Measurements from ENCODE around the gene SLC16A13. TPM values are rescaled to one million over a fixed set of nuclear protein-coding genes. Genes with fewer than 3 reads are reported as not detected.
A peak's percentile ranks its signal among the peaks of the same experiment; 100 is the strongest.
"Not testable (repeated sequence)": the region's sequence is repeated elsewhere in the genome, so short reads cannot be mapped to it uniquely, and the experiment has no call there.

Gene SLC16A13
- total and polyA plus RNA-seq, 2 experiments from 2014 or later = 1.1 TPM; not detected in 1

- Histone ChIP-seq H3K4me1 (ENCODE audit: insufficient read depth) (no peaks in the 10 kb centered on the region), H4K20me1 (ENCODE audit: insufficient read depth) (no peaks in the 10 kb centered on the region), H3K9ac (no peak overlapping the region), H3F3A (ENCODE audit: insufficient read depth) (no peaks in the 10 kb centered on the region), H3K79me2 (ENCODE audit: insufficient read depth) (no peaks in the 10 kb centered on the region), H3K9me2 (ENCODE audit: insufficient read depth) (no peaks in the 10 kb centered on the region), H3K4me3 (no peak overlapping the region), H3K27ac (no peak overlapping the region), H2AFZ (no peak overlapping the region), H3K9me3 (ENCODE audit: low read depth) (no peaks in the 10 kb centered on the region), H3K27me3 (replicated peaks; ENCODE audit: insufficient read depth) (peaks cover 20% of the 10 kb centered on the region; the same call in 1 of the 2 replicates), H3K4me2 (ENCODE audit: unreplicated experiment) (no peak overlapping the region), H3K36me3 (ENCODE audit: low read depth) (no peaks in the 10 kb centered on the region)
- TF ChIP-seq EZH2phosphoT487 (IDR thresholded peaks at IDR 0.05; ENCODE audit: insufficient read depth, low read depth) (no peak), EZH2 (IDR thresholded peaks at IDR 0.05; ENCODE audit: insufficient read depth, poor library complexity, severe bottlenecking) (no peak)
- in situ Hi-C loops (cut with MboI) = no loop called here
- no peak for DNase-seq
- 76% methylated on average over 16 of the region's 16 CpGs for WGBS, 2 experiments (ENCODE audit: low coverage in 1 of 2, low lambda C conversion rate in 2 of 2, missing lambda C conversion rate in 2 of 2)
Measured at GRCh38 chr17:7081341-7082062, 45.7 kb downstream of the SLC16A13 start.

GRCh38 chr17:7083592-7083991 is 47.8 kb downstream of the SLC16A13 start:
- Histone ChIP-seq H3K4me2 (ENCODE audit: unreplicated experiment) (no peak overlapping the region), H3K4me1 (ENCODE audit: insufficient read depth) (no peaks in the 10 kb centered on the region), H3K79me2 (ENCODE audit: insufficient read depth) (no peaks in the 10 kb centered on the region), H3K27me3 (replicated peaks; ENCODE audit: insufficient read depth) (peaks cover 20% of the 10 kb centered on the region; the same call in 1 of the 2 replicates), H3F3A (ENCODE audit: insufficient read depth) (no peaks in the 10 kb centered on the region), H3K27ac (no peak overlapping the region), H3K36me3 (ENCODE audit: low read depth) (no peaks in the 10 kb centered on the region), H3K4me3 (no peak overlapping the region), H4K20me1 (ENCODE audit: insufficient read depth) (no peaks in the 10 kb centered on the region), H2AFZ (no peak overlapping the region), H3K9ac (no peak overlapping the region), H3K9me2 (ENCODE audit: insufficient read depth) (no peaks in the 10 kb centered on the region), H3K9me3 (ENCODE audit: low read depth) (no peaks in the 10 kb centered on the region)
- peak; percentile 27 for DNase-seq
- in situ Hi-C loops (cut with MboI) = no loop called here
- TF ChIP-seq EZH2 (IDR thresholded peaks at IDR 0.05; ENCODE audit: insufficient read depth, poor library complexity, severe bottlenecking) (no peak), EZH2phosphoT487 (IDR thresholded peaks at IDR 0.05; ENCODE audit: insufficient read depth, low read depth) (no peak)
- WGBS, 2 experiments (ENCODE audit: low coverage in 1 of 2, low lambda C conversion rate in 2 of 2, missing lambda C conversion rate in 2 of 2) = 38 to 40% methylated on average over 4 of the region's 4 CpGs

DNA sequence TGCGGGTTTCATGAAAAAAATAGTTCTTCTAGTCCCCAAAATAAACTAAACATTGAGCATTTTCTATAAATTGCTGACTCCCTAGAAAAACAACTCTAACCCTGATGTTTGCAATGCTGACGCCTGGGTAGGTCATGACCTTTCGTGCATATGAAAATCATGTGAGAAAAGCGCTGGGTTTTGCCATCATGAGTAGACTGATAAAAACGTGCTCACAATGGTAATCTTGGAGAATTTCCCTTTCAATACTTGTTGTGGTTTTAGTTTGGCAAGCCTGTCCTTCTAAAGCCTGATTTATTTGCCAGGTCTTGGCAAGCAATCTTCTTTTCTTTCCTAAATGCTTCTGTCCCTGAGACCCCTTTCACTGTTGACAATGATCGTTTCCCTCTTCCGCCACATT is 48.3 kb downstream of the SLC16A13 start:
- in situ Hi-C loops (cut with MboI) = no loop called here

GRCh38 chr17:7088442-7088841 is 52.6 kb downstream of the SLC16A13 start:
- H3K36me3 ChIP-seq (ENCODE audit: low read depth); H4K20me1 ChIP-seq (ENCODE audit: insufficient read depth); H2AFZ ChIP-seq; in situ Hi-C loops (cut with MboI); H3K4me1 ChIP-seq (ENCODE audit: insufficient read depth); H3K79me2 ChIP-seq (ENCODE audit: insufficient read depth); H3K9me3 ChIP-seq (ENCODE audit: low read depth); H3K9ac ChIP-seq; H3K27ac ChIP-seq; H3K4me3 ChIP-seq; H3K4me2 ChIP-seq (ENCODE audit: unreplicated experiment); DNase-seq; H3K9me2 ChIP-seq (ENCODE audit: insufficient read depth); H3F3A ChIP-seq (ENCODE audit: insufficient read depth): not testable (repeated sequence)
- H3K27me3 ChIP-seq (replicated peaks; ENCODE audit: insufficient read depth) = peaks cover 31% of the 10 kb centered on the region
- WGBS, 2 experiments (ENCODE audit: low coverage in 1 of 2, low lambda C conversion rate in 2 of 2, missing lambda C conversion rate in 2 of 2) = 44 to 50% methylated on average over 4 of the region's 4 CpGs

More for the DNA sequence above, 48.3 kb downstream of the SLC16A13 start:
- Histone ChIP-seq H3K79me2 (ENCODE audit: insufficient read depth) (no peaks in the 10 kb centered on the region), H3K4me2 (ENCODE audit: unreplicated experiment) (no peak overlapping the region), H3K36me3 (ENCODE audit: low read depth) (no peaks in the 10 kb centered on the region), H3K27me3 (replicated peaks; ENCODE audit: insufficient read depth) (peaks cover 20% of the 10 kb centered on the region; the same call in 1 of the 2 replicates), H3K4me3 (no peak overlapping the region), H3K4me1 (ENCODE audit: insufficient read depth) (no peaks in the 10 kb centered on the region), H4K20me1 (ENCODE audit: insufficient read depth) (no peaks in the 10 kb centered on the region), H3K27ac (no peak overlapping the region), H3K9me2 (ENCODE audit: insufficient read depth) (no peaks in the 10 kb centered on the region), H3F3A (ENCODE audit: insufficient read depth) (no peaks in the 10 kb centered on the region), H2AFZ (no peak overlapping the region), H3K9ac (no peak overlapping the region), H3K9me3 (ENCODE audit: low read depth) (no peaks in the 10 kb centered on the region)
- DNase-seq = no peak
- WGBS, 2 experiments (ENCODE audit: low coverage in 1 of 2, low lambda C conversion rate in 2 of 2, missing lambda C conversion rate in 2 of 2) = 26 to 29% methylated on average over 7 of the region's 7 CpGs
- TF ChIP-seq EZH2phosphoT487 (IDR thresholded peaks at IDR 0.05; ENCODE audit: insufficient read depth, low read depth) = no peak
- no peak for TF ChIP-seq EZH2 (IDR thresholded peaks at IDR 0.05; ENCODE audit: insufficient read depth, poor library complexity, severe bottlenecking)

DNA sequence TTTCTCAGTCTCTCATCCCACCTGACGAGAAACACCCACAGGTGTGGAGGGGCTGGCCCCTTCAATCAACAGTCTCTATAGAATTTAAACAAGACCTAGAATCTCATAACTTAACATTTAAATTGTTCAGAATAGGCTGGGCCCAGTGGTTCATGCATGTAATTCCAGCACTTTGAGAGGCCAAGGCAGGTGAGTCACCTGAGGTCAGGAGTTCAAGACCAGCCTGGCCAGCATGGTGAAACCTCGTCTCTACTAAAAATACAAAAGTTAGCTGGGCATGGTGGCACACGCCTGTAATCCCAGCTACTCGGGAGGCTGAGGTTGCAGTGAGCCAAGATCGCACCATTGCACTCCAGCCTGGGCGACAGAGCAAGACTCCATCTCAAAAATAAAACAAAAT is 53.8 kb downstream of the SLC16A13 start:
- H3K9me3 ChIP-seq (ENCODE audit: low read depth); H3K36me3 ChIP-seq (ENCODE audit: low read depth); H3K4me3 ChIP-seq; H4K20me1 ChIP-seq (ENCODE audit: insufficient read depth); H3K9ac ChIP-seq; H3K9me2 ChIP-seq (ENCODE audit: insufficient read depth); H3K4me2 ChIP-seq (ENCODE audit: unreplicated experiment); H3K4me1 ChIP-seq (ENCODE audit: insufficient read depth); in situ Hi-C loops (cut with MboI); H3F3A ChIP-seq (ENCODE audit: insufficient read depth); H3K79me2 ChIP-seq (ENCODE audit: insufficient read depth); H3K27ac ChIP-seq; H2AFZ ChIP-seq; DNase-seq: not testable (repeated sequence)
- H3K27me3 ChIP-seq (replicated peaks; ENCODE audit: insufficient read depth) = peaks cover 23% of the 10 kb centered on the region
- WGBS, 2 experiments (ENCODE audit: low coverage in 1 of 2, low lambda C conversion rate in 2 of 2, missing lambda C conversion rate in 2 of 2) = 62 to 71% methylated on average over 6 of the region's 6 CpGs

MicroRNA genes within 50 kb of the gene (microRNA counts, 767-probe panel; counts per million panel counts)
- microRNA hsa-miR-195-5p (447 counts per million, percentile 86 among the panel's probes with 10 or more counts), microRNA hsa-miR-497-5p (447 counts per million, percentile 86 among the panel's probes with 10 or more counts)

Small RNA genes lying within 50 kb of the gene (small RNA-seq; reads per million reads assigned to genes)
- gene AC120057.1 (ENCODE audit: low read depth, low replicate concordance) = not detected

Other genes with a start within 250 kb of the SLC16A13 start
- not detected in 2 replicates for gene TEKT1, start 204.3 kb upstream of the SLC16A13 start, total RNA-seq (2014; rRNA removed; shearing (Covaris generic))
- gene TEKT1, start 204.3 kb upstream of the SLC16A13 start, polyA plus RNA-seq (2016; fragmentation: Nextera tagmentation; extraction: Ambion mirVana) = not detected in 2 replicates
- not detected in 2 replicates for gene ALOX12, start 40.0 kb upstream of the SLC16A13 start, total RNA-seq (2014; rRNA removed; shearing (Covaris generic))
- gene ALOX12, start 40.0 kb upstream of the SLC16A13 start, polyA plus RNA-seq (2016; fragmentation: Nextera tagmentation; extraction: Ambion mirVana) = 0.24 and 0.31 TPM in 2 replicates
- 130 and 211 TPM in 2 replicates for gene RNASEK, start 23.4 kb upstream of the SLC16A13 start, total RNA-seq (2014; rRNA removed; shearing (Covaris generic))
- 623 and 652 TPM in 2 replicates for gene RNASEK, start 23.4 kb upstream of the SLC16A13 start, polyA plus RNA-seq (2016; fragmentation: Nextera tagmentation; extraction: Ambion mirVana)
- not detected in 2 replicates for gene BCL6B, start 13.0 kb upstream of the SLC16A13 start, total RNA-seq (2014; rRNA removed; shearing (Covaris generic))
- gene BCL6B, start 13.0 kb upstream of the SLC16A13 start, polyA plus RNA-seq (2016; fragmentation: Nextera tagmentation; extraction: Ambion mirVana) = not detected in 2 replicates
- gene SLC16A11, start 8.1 kb downstream of the SLC16A13 start, total RNA-seq (2014; rRNA removed; shearing (Covaris generic)) = not detected in 2 replicates
- 0.30 TPM in 1 of 2 replicates, not detected in the other for gene SLC16A11, start 8.1 kb downstream of the SLC16A13 start, polyA plus RNA-seq (2016; fragmentation: Nextera tagmentation; extraction: Ambion mirVana)
- gene CLEC10A, start 44.2 kb downstream of the SLC16A13 start, total RNA-seq (2014; rRNA removed; shearing (Covaris generic)) = not detected in 2 replicates
- not detected in 2 replicates for gene CLEC10A, start 44.2 kb downstream of the SLC16A13 start, polyA plus RNA-seq (2016; fragmentation: Nextera tagmentation; extraction: Ambion mirVana)
- gene ASGR2, start 78.8 kb downstream of the SLC16A13 start, total RNA-seq (2014; rRNA removed; shearing (Covaris generic)) = not detected in 2 replicates
- gene ASGR2, start 78.8 kb downstream of the SLC16A13 start, polyA plus RNA-seq (2016; fragmentation: Nextera tagmentation; extraction: Ambion mirVana) = not detected in 2 replicates
- 0.97 TPM in 1 of 2 replicates, not detected in the other for gene ASGR1, start 143.4 kb downstream of the SLC16A13 start, total RNA-seq (2014; rRNA removed; shearing (Covaris generic))
- gene ASGR1, start 143.4 kb downstream of the SLC16A13 start, polyA plus RNA-seq (2016; fragmentation: Nextera tagmentation; extraction: Ambion mirVana) = 0.63 and 0.75 TPM in 2 replicates
- gene DLG4, start 183.8 kb downstream of the SLC16A13 start, total RNA-seq (2014; rRNA removed; shearing (Covaris generic)) = 13.1 and 23.8 TPM in 2 replicates
- 1.3 and 1.9 TPM in 2 replicates for gene DLG4, start 183.8 kb downstream of the SLC16A13 start, polyA plus RNA-seq (2016; fragmentation: Nextera tagmentation; extraction: Ambion mirVana)
- 453 and 600 TPM in 2 replicates for gene ACADVL, start 183.9 kb downstream of the SLC16A13 start, total RNA-seq (2014; rRNA removed; shearing (Covaris generic))
- gene ACADVL, start 183.9 kb downstream of the SLC16A13 start, polyA plus RNA-seq (2016; fragmentation: Nextera tagmentation; extraction: Ambion mirVana) = 386 and 441 TPM in 2 replicates
- 41.2 and 45.8 TPM in 2 replicates for gene DVL2, start 198.5 kb downstream of the SLC16A13 start, total RNA-seq (2014; rRNA removed; shearing (Covaris generic))
- gene DVL2, start 198.5 kb downstream of the SLC16A13 start, polyA plus RNA-seq (2016; fragmentation: Nextera tagmentation; extraction: Ambion mirVana) = 18.9 and 19.5 TPM in 2 replicates
- gene PHF23, start 203.4 kb downstream of the SLC16A13 start, total RNA-seq (2014; rRNA removed; shearing (Covaris generic)) = 32.0 and 42.6 TPM in 2 replicates
- 40.7 and 45.6 TPM in 2 replicates for gene PHF23, start 203.4 kb downstream of the SLC16A13 start, polyA plus RNA-seq (2016; fragmentation: Nextera tagmentation; extraction: Ambion mirVana)
- gene GABARAP, start 206.4 kb downstream of the SLC16A13 start, total RNA-seq (2014; rRNA removed; shearing (Covaris generic)) = 152 and 355 TPM in 2 replicates
- gene GABARAP, start 206.4 kb downstream of the SLC16A13 start, polyA plus RNA-seq (2016; fragmentation: Nextera tagmentation; extraction: Ambion mirVana) = 845 and 847 TPM in 2 replicates
- 38.9 and 63.2 TPM in 2 replicates for gene CTDNEP1, start 215.7 kb downstream of the SLC16A13 start, total RNA-seq (2014; rRNA removed; shearing (Covaris generic))
- gene CTDNEP1, start 215.7 kb downstream of the SLC16A13 start, polyA plus RNA-seq (2016; fragmentation: Nextera tagmentation; extraction: Ambion mirVana) = 30.0 and 30.7 TPM in 2 replicates
- 25.9 and 32.9 TPM in 2 replicates for gene ELP5, start 216.2 kb downstream of the SLC16A13 start, total RNA-seq (2014; rRNA removed; shearing (Covaris generic))
- gene ELP5, start 216.2 kb downstream of the SLC16A13 start, polyA plus RNA-seq (2016; fragmentation: Nextera tagmentation; extraction: Ambion mirVana) = 34.8 and 34.9 TPM in 2 replicates
- gene CLDN7, start 226.5 kb downstream of the SLC16A13 start, total RNA-seq (2014; rRNA removed; shearing (Covaris generic)) = 4.5 and 5.4 TPM in 2 replicates
- 1.7 and 2.3 TPM in 2 replicates for gene CLDN7, start 226.5 kb downstream of the SLC16A13 start, polyA plus RNA-seq (2016; fragmentation: Nextera tagmentation; extraction: Ambion mirVana)
- not detected in 2 replicates for gene SLC2A4, start 245.7 kb downstream of the SLC16A13 start, total RNA-seq (2014; rRNA removed; shearing (Covaris generic))
- gene SLC2A4, start 245.7 kb downstream of the SLC16A13 start, polyA plus RNA-seq (2016; fragmentation: Nextera tagmentation; extraction: Ambion mirVana) = 0.08 TPM in 1 of 2 replicates, not detected in the other